HUES6 (cell line): ENCODE data around the gene TCF12.

Source experiments
- H3K27ac ChIP-seq: 2 replicates; pipeline ENCODE4 v1.7.0; 2013; ENCODE audit warnings: low read depth, mild to moderate bottlenecking, low read length, inconsistent platforms
- H3K27me3 ChIP-seq: 2 replicates; pipeline ENCODE4 v1.6.1; 2013; ENCODE audit warnings: low read length; ENCODE audit not compliant: control insufficient read depth, insufficient read depth
- H3K36me3 ChIP-seq: 2 replicates; pipeline ENCODE4 v1.6.1; 2013; ENCODE audit warnings: low read length; ENCODE audit not compliant: control insufficient read depth, insufficient read depth
- H3K4me1 ChIP-seq: 2 replicates; pipeline ENCODE4 v1.6.1; 2013; ENCODE audit warnings: low read length; ENCODE audit not compliant: control insufficient read depth, insufficient read depth
- H3K4me3 ChIP-seq: 2 replicates; pipeline ENCODE4 v1.5.1; 2013; ENCODE audit warnings: low read depth, low read length
- H3K9ac ChIP-seq: one replicate; pipeline ENCODE4 v1.6.1; 2013; ENCODE audit warnings: mild to moderate bottlenecking, low read length
- H3K9me3 ChIP-seq: 2 replicates; pipeline ENCODE4 v1.6.1; 2013; ENCODE audit warnings: low read depth, low read length; ENCODE audit not compliant: control insufficient read depth, insufficient read depth

Gene TCF12

GRCh38 chr15:57231559-57231958 lies 313.1 kb downstream of the TCF12 start:
- no peak overlapping the region for H3K9ac ChIP-seq

GRCh38 chr15:57234156-57234555 lies 315.7 kb downstream of the TCF12 start:
- Histone ChIP-seq H3K36me3 (peaks cover 34% of the 10 kb centered on the region), H3K27me3 (no peaks in the 10 kb centered on the region), H3K27ac (no peak overlapping the region), H3K4me3 (no peak overlapping the region), H3K9ac (no peak overlapping the region), H3K9me3 (no peaks in the 10 kb centered on the region), H3K4me1 (peaks cover 17% of the 10 kb centered on the region)

More at GRCh38 chr15:57231559-57231958, 313.1 kb downstream of the TCF12 start:
- no peak overlapping the region for H3K27ac ChIP-seq
- H3K36me3 ChIP-seq, result peaks cover 34% of the 10 kb centered on the region
- peaks cover 7% of the 10 kb centered on the region for H3K4me1 ChIP-seq
- no peaks in the 10 kb centered on the region for H3K9me3 ChIP-seq
- no peak overlapping the region for H3K4me3 ChIP-seq
- H3K27me3 ChIP-seq, result no peaks in the 10 kb centered on the region

GRCh38 chr15:57235186-57235585 lies 316.7 kb downstream of the TCF12 start:
- peaks cover 37% of the 10 kb centered on the region for H3K36me3 ChIP-seq
- H3K4me3 ChIP-seq, result no peak overlapping the region
- no peak overlapping the region for H3K27ac ChIP-seq
- no peaks in the 10 kb centered on the region for H3K9me3 ChIP-seq
- H3K9ac ChIP-seq, result no peak overlapping the region
- H3K27me3 ChIP-seq, result no peaks in the 10 kb centered on the region
- H3K4me1 ChIP-seq, result peaks cover 17% of the 10 kb centered on the region

GRCh38 chr15:57235873-57236272 lies 317.4 kb downstream of the TCF12 start:
- H3K4me3 ChIP-seq, result no peak overlapping the region
- H3K9me3 ChIP-seq, result no peaks in the 10 kb centered on the region
- H3K4me1 ChIP-seq, result peaks cover 17% of the 10 kb centered on the region
- H3K27me3 ChIP-seq, result no peaks in the 10 kb centered on the region
- peaks cover 39% of the 10 kb centered on the region for H3K36me3 ChIP-seq
- no peak overlapping the region for H3K9ac ChIP-seq
- no peak overlapping the region for H3K27ac ChIP-seq

- no peaks in the 10 kb centered on the region for H3K9me3 ChIP-seq
- no peaks in the 10 kb centered on the region for H3K27me3 ChIP-seq
- no peak overlapping the region for H3K27ac ChIP-seq
- H3K36me3 ChIP-seq, result peaks cover 39% of the 10 kb centered on the region
- peaks cover 17% of the 10 kb centered on the region for H3K4me1 ChIP-seq
- H3K9ac ChIP-seq, result no peak overlapping the region
- no peak overlapping the region for H3K4me3 ChIP-seq
Measured at GRCh38 chr15:57236561-57237300, 318.3 kb downstream of the TCF12 start.

GRCh38 chr15:57237301-57237642 lies 318.8 kb downstream of the TCF12 start:
- peaks cover 37% of the 10 kb centered on the region for H3K36me3 ChIP-seq
- no peak overlapping the region for H3K4me3 ChIP-seq
- H3K9me3 ChIP-seq, result no peaks in the 10 kb centered on the region
- peak overlapping the region; percentile 49; the same call in 1 of the 2 replicates for H3K27ac ChIP-seq
- H3K4me1 ChIP-seq, result peaks cover 17% of the 10 kb centered on the region
- no peaks in the 10 kb centered on the region for H3K27me3 ChIP-seq
- H3K9ac ChIP-seq, result no peak overlapping the region

GRCh38 chr15:57237676-57238075 lies 319.2 kb downstream of the TCF12 start:
- no peaks in the 10 kb centered on the region for H3K9me3 ChIP-seq
- no peaks in the 10 kb centered on the region for H3K27me3 ChIP-seq
- no peak overlapping the region for H3K4me3 ChIP-seq
- no peak overlapping the region for H3K9ac ChIP-seq
- peaks cover 33% of the 10 kb centered on the region for H3K36me3 ChIP-seq
- peaks cover 17% of the 10 kb centered on the region for H3K4me1 ChIP-seq
- H3K27ac ChIP-seq, result peak overlapping the region; percentile 49; the same call in 1 of the 2 replicates

GRCh38 chr15:57245130-57245529 lies 326.7 kb downstream of the TCF12 start:
- Histone ChIP-seq H3K4me1 (no peaks in the 10 kb centered on the region), H3K9me3 (no peaks in the 10 kb centered on the region), H3K36me3 (peaks cover 35% of the 10 kb centered on the region), H3K27ac (no peak overlapping the region), H3K9ac (no peak overlapping the region), H3K27me3 (no peaks in the 10 kb centered on the region), H3K4me3 (no peak overlapping the region)

- Histone ChIP-seq H3K4me1 (no peaks in the 10 kb centered on the region), H3K36me3 (peaks cover 32% of the 10 kb centered on the region), H3K4me3 (no peak overlapping the region), H3K9me3 (no peaks in the 10 kb centered on the region), H3K27ac (no peak overlapping the region), H3K27me3 (no peaks in the 10 kb centered on the region), H3K9ac (no peak overlapping the region)
Measured at GRCh38 chr15:57245714-57246113, 327.3 kb downstream of the TCF12 start.

- Histone ChIP-seq H3K4me3 (no peak overlapping the region), H3K27me3 (no peaks in the 10 kb centered on the region), H3K9me3 (no peaks in the 10 kb centered on the region), H3K36me3 (peaks cover 32% of the 10 kb centered on the region), H3K9ac (no peak overlapping the region), H3K4me1 (peaks cover 16% of the 10 kb centered on the region), H3K27ac (no peak overlapping the region)
Measured at GRCh38 chr15:57248074-57248473, 329.6 kb downstream of the TCF12 start.

GRCh38 chr15:57251308-57251707 lies 332.9 kb downstream of the TCF12 start:
- no peaks in the 10 kb centered on the region for H3K27me3 ChIP-seq
- H3K36me3 ChIP-seq, result peaks cover 18% of the 10 kb centered on the region
- H3K27ac ChIP-seq, result peak overlapping the region; percentile 58; the same call in 1 of the 2 replicates
- no peak overlapping the region for H3K9ac ChIP-seq
- peaks cover 26% of the 10 kb centered on the region for H3K4me1 ChIP-seq
- no peaks in the 10 kb centered on the region for H3K9me3 ChIP-seq
- no peak overlapping the region for H3K4me3 ChIP-seq
